Measurements from ENCODE around the gene LIMA1. TPM values are rescaled to one million over a fixed set of nuclear protein-coding genes. Genes with fewer than 3 reads are reported as not detected.
"Not testable (repeated sequence)": the region's sequence is repeated elsewhere in the genome, so short reads cannot be mapped to it uniquely, and the experiment has no call there.

Gene LIMA1
- total and polyA plus RNA-seq, 2 experiments from 2014 or later, result 8.9 to 12.6 TPM

DNA sequence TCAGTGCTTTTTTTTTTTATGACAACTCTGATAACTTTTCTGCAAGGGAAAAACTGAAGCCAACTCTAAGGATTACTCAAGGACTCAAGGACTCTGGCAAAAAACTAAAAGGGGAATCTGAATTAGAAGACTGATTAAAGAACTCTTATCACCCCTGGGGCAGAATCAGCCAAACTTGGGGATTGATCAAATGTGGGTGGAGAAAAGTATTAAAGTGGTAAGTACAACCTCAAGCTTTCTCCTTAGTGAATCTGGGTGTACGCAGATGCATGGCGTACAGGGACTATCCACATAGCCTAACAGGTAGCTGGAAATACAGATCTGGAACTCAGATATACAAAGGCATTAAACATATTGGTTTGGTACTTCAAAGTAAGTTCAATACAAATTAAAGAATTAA is 7.3 kb downstream of the LIMA1 start:
- no peak overlapping the region for H3K27ac ChIP-seq
- DNase-seq (ENCODE audit: low read depth in 1 of 2, low spot score in 1 of 2), result no peak
- H3K27me3 ChIP-seq, result peaks cover 6% of the 10 kb centered on the region
- no peaks in the 10 kb centered on the region for H3K4me1 ChIP-seq (ENCODE audit: low read depth)
- no peaks in the 10 kb centered on the region for H3K9me3 ChIP-seq (ENCODE audit: low read depth)
- TF ChIP-seq, protein P1, sequence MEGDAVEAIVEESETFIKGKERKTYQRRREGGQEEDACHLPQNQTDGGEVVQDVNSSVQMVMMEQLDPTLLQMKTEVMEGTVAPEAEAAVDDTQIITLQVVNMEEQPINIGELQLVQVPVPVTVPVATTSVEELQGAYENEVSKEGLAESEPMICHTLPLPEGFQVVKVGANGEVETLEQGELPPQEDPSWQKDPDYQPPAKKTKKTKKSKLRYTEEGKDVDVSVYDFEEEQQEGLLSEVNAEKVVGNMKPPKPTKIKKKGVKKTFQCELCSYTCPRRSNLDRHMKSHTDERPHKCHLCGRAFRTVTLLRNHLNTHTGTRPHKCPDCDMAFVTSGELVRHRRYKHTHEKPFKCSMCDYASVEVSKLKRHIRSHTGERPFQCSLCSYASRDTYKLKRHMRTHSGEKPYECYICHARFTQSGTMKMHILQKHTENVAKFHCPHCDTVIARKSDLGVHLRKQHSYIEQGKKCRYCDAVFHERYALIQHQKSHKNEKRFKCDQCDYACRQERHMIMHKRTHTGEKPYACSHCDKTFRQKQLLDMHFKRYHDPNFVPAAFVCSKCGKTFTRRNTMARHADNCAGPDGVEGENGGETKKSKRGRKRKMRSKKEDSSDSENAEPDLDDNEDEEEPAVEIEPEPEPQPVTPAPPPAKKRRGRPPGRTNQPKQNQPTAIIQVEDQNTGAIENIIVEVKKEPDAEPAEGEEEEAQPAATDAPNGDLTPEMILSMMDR (IDR thresholded peaks at IDR 0.05; ENCODE audit: low read depth, low read length), result no peak
- H3K36me3 ChIP-seq, result no peaks in the 10 kb centered on the region
- no peak overlapping the region for H3K4me3 ChIP-seq

DNA sequence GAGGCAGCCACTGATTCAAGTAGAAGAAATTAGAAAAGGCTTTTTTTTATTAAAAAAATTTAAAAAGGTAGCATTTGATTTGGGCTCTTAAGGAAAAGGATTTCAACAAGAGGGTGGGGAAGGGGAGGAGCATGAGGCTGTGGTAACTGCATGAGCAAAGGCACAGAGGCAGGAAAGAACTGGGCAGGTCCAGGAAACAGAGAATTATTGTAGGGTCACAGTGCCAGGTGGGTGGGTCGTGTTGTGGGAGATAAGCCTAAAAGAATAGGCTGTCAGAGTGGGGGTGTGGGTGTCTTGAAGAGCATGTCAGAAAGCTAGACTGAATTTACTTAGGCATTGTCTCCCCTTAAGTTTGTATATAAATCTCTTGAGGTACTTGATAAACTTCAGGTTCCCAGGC is 7.8 kb downstream of the LIMA1 start:
- Histone ChIP-seq H3K27me3 (peaks cover 1% of the 10 kb centered on the region), H3K9me3 (ENCODE audit: low read depth) (no peaks in the 10 kb centered on the region), H3K4me1 (ENCODE audit: low read depth) (no peaks in the 10 kb centered on the region), H3K27ac (no peak overlapping the region), H3K4me3 (no peak overlapping the region), H3K36me3 (no peaks in the 10 kb centered on the region)
- DNase-seq (ENCODE audit: low read depth in 1 of 2, low spot score in 1 of 2), result peak in 1 of 2 donors; percentile 26
- TF ChIP-seq, protein P1 (IDR thresholded peaks at IDR 0.05; ENCODE audit: low read depth, low read length), result no peak

DNA sequence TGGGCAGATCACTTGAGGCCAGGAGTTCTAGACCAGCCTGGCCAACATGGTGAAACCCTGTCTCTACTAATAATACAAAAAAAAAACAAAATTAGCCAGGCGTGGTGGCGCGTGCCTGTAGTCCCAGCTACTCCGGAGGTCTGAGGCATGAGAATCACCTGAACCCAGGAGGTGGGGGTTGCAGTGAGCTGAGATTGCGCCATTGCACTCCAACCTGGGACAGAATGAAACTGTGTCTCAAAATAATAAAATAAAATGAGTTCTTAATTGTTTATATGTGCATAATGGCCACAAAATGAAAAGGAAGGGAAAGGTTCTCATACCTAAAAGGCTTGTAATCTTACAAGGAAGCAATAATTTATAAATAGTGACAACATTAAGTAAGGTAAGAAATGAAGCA is 8.2 kb downstream of the LIMA1 start:
- not testable (repeated sequence) for H3K4me1 ChIP-seq (ENCODE audit: low read depth)

DNA sequence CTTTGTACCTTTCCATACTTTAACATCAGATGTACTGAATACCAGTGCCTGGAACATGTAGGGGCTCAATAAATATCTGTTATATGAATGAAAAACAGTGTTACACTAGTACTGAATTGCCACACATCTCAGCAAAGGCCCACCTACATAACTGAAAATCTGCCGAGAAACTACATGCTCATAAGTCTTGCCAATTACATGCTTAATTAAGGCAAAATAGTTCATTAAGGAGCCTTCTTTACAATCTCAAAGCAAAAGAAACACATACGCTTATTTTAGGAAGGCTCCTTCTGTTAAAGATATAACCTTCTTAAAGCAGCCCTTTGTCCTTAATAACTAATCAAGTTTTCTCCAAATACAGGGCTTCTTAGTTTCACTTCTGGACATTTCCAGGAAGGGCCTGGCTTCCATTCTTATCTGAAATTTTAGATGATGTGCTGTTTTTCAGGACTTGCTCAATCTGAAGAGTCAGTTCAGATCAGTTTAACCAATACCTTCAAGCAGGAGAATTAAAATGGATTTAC is 11.5 kb downstream of the LIMA1 start:
- H3K36me3 ChIP-seq, result no peaks in the 10 kb centered on the region
- peak in 1 of 2 donors; percentile 74 for DNase-seq (ENCODE audit: low read depth in 1 of 2, low spot score in 1 of 2)
- no peak overlapping the region for H3K27ac ChIP-seq
- no peaks in the 10 kb centered on the region for H3K4me1 ChIP-seq (ENCODE audit: low read depth)
- no peaks in the 10 kb centered on the region for H3K9me3 ChIP-seq (ENCODE audit: low read depth)
- no peaks in the 10 kb centered on the region for H3K27me3 ChIP-seq
- H3K4me3 ChIP-seq, result no peak overlapping the region
- TF ChIP-seq, protein P1 (IDR thresholded peaks at IDR 0.05; ENCODE audit: low read depth, low read length), result no peak

More for the DNA sequence above, 8.2 kb downstream of the LIMA1 start:
- H3K27ac ChIP-seq; H3K9me3 ChIP-seq (ENCODE audit: low read depth); H3K36me3 ChIP-seq; H3K27me3 ChIP-seq; DNase-seq (ENCODE audit: low read depth in 1 of 2, low spot score in 1 of 2); H3K4me3 ChIP-seq: not testable (repeated sequence)

DNA sequence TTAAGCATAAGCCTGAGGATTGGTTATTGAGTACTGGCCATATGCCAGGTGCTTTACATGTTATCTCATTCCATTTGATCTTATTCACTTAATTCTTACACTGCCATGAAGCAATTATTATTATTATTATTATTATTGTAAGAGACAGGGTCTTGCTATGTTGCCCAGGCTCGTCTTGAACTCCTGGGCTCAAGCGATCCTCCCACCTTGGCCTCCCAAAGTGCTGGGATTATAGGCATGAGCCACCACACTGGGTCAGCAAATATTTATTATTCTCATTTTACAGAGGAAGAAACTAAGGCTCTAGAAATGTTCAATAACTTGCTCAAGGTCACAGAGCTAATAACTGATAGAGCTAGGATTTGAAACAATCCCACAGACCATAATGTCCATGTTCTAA is 14.8 kb downstream of the LIMA1 start:
- H3K4me1 ChIP-seq (ENCODE audit: low read depth), result no peaks in the 10 kb centered on the region
- H3K36me3 ChIP-seq, result no peaks in the 10 kb centered on the region
- TF ChIP-seq, protein P1 (IDR thresholded peaks at IDR 0.05; ENCODE audit: low read depth, low read length), result no peak
- no peaks in the 10 kb centered on the region for H3K9me3 ChIP-seq (ENCODE audit: low read depth)
- H3K27me3 ChIP-seq, result no peaks in the 10 kb centered on the region
- H3K4me3 ChIP-seq, result no peak overlapping the region
- no peak for DNase-seq (ENCODE audit: low read depth in 1 of 2, low spot score in 1 of 2)
- H3K27ac ChIP-seq, result no peak overlapping the region

DNA sequence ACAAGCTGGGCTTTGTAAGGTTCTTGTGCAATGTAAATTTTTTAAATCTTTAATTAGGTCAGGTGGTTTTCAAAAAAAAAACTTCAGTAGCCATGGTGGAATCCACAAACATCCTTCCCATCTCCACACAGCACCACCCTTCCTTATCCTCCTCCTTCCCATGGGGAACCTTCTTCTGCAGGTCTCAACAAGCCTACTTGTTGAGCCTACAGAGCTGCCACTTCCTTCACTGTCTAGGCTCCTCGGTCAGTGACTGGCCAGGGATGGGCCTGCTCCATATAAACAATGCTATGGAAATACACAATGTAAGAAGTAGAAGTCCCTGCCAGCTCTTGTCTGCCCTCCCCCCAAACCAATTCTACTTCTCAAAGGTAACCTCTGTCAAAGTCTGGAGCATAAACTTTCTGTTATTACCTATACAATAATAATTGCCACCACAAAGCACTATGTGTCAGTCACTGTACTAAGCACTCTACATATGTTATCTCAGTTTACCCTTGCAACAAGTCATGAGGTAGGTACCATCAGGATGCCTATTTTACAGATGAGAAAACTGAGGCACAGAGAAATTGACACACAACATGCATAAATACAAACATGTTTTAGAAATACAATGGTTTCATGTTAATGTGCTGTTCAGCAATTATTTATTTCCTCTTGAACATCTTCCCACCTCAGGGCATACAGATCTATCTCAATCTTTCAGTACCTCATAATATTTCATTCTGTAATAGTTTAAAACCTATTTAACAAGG is 17.4 kb downstream of the LIMA1 start:
- DNase-seq (ENCODE audit: low read depth in 1 of 2, low spot score in 1 of 2), result no peak
- Histone ChIP-seq H3K27ac (no peak overlapping the region), H3K36me3 (no peaks in the 10 kb centered on the region), H3K9me3 (ENCODE audit: low read depth) (no peaks in the 10 kb centered on the region), H3K4me1 (ENCODE audit: low read depth) (no peaks in the 10 kb centered on the region), H3K4me3 (no peak overlapping the region), H3K27me3 (no peaks in the 10 kb centered on the region)
- TF ChIP-seq, protein P1 (IDR thresholded peaks at IDR 0.05; ENCODE audit: low read depth, low read length), result no peak
